Smooth muscle cell (in vitro differentiated cells): ENCODE measurements around the gene MKX. TPM values are rescaled to one million over a fixed set of nuclear protein-coding genes. Genes with fewer than 3 reads are reported as not detected.

ENCODE experiments used
- DNase-seq: peaks from one replicate; lab custom pipeline; 2025; ENCODE audit not compliant: unreplicated experiment; lab: John Stamatoyannopoulos, UW
- H2AFZ ChIP-seq: fragments of 200-600 bp; sonication (generic); 2 replicates; pipeline ENCODE4 v1.6.0; 2016; ENCODE audit warnings: antibody characterized with exemption, low read depth, mild to moderate bottlenecking
- H3F3A ChIP-seq: fragments of 200-600 bp; sonication (generic); 2 replicates; pipeline ENCODE4 v1.6.0; 2017; ENCODE audit warnings: antibody characterized with exemption, low read depth
- H3K27ac ChIP-seq: fragments of 200-600 bp; sonication (generic); 2 replicates; pipeline ENCODE4 v1.5.1; 2016; ENCODE audit warnings: low read depth, mild to moderate bottlenecking
- H3K27me3 ChIP-seq: fragments of 200-600 bp; sonication (generic); 2 replicates; pipeline ENCODE4 v1.6.1; 2016; ENCODE audit warnings: low read depth, mild to moderate bottlenecking
- H3K36me3 ChIP-seq: fragments of 200-600 bp; sonication (generic); 2 replicates; pipeline ENCODE4 v1.5.1; 2016; ENCODE audit warnings: low read depth
- H3K4me1 ChIP-seq: fragments of 200-600 bp; sonication (generic); 2 replicates; pipeline ENCODE4 v1.5.1; 2016; ENCODE audit warnings: low read depth
- H3K4me2 ChIP-seq: fragments of 200-600 bp; sonication (generic); 2 replicates; pipeline ENCODE4 v1.6.0; 2016; ENCODE audit warnings: mild to moderate bottlenecking
- H3K4me3 ChIP-seq: fragments of 200-600 bp; sonication (generic); 2 replicates; pipeline ENCODE4 v1.5.1; 2016; ENCODE audit warnings: mild to moderate bottlenecking
- H3K79me2 ChIP-seq: fragments of 200-600 bp; sonication (generic); 2 replicates; pipeline ENCODE4 v1.6.0; 2016; ENCODE audit warnings: low read depth, mild to moderate bottlenecking
- H3K9ac ChIP-seq: fragments of 200-600 bp; sonication (generic); 2 replicates; pipeline ENCODE4 v1.6.0; 2016; ENCODE audit warnings: low read depth
- H3K9me3 ChIP-seq: fragments of 200-600 bp; sonication (generic); replicated peaks from 2 replicates; pipeline ENCODE4 v1.5.1; 2016; ENCODE audit warnings: low read depth
- H4K20me1 ChIP-seq: fragments of 200-600 bp; sonication (generic); 2 replicates; pipeline ENCODE4 v1.6.0; 2016; ENCODE audit warnings: low read depth
- CTCF ChIP-seq: fragments of 200-600 bp; sonication (generic); IDR thresholded peaks from 2 replicates; pipeline ENCODE4 v1.5.1; 2017; ENCODE audit warnings: borderline replicate concordance, mild to moderate bottlenecking, antibody characterized with exemption; ENCODE audit not compliant: insufficient read depth, poor library complexity, severe bottlenecking
- WGBS: methylation state at CpG from one replicate; pipeline ENCODE4 v1.1.7; 2016; ENCODE audit warnings: low lambda C conversion rate; 5-methylcytosine and 5-hydroxymethylcytosine counted together
- polyA plus RNA-seq: library from polyadenylated mRNA; unstranded; fragments of >200 nt; fragmentation: Nextera tagmentation; extraction: Ambion mirVana; gene quantifications from 2 replicates; pipeline ENCODE4 v1.2.1, GENCODE V29; 2016
- total RNA-seq: library from RNA; depleted of rRNA; stranded (reverse); fragments of >200 nt; gene quantifications from 2 replicates; pipeline ENCODE4 v1.2.3, GENCODE V29; 2014

Gene MKX
- total and polyA plus RNA-seq, 2 experiments from 2014 or later: 0.04 TPM; not detected in 1

DNA sequence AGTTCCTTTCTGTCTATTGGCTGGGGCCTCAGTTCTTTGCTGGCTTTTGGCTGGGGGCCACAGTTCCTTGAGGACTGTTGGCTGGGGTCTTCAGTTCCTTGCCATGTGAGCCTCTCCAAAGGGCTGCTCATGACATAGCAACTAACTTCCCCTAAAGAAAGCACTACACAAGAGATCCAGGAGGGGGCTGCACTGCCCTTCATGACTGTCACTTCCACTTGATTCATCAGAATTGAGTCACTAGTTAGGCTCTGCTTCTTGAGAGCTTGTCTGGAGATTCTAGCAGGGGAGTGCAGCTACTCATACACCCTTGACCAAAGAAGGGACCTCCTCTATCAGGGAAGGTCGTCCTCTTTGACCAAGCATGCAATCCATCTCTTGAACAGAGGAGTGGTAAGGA is 38.0 kb upstream of the MKX start:
- Histone ChIP-seq H3K27me3 (no peaks in the 10 kb centered on the region), H3K4me3 (no peak overlapping the region), H3K27ac (no peak overlapping the region), H3K4me2 (no peak overlapping the region), H3F3A (no peaks in the 10 kb centered on the region), H2AFZ (no peak overlapping the region), H3K9me3 (no peaks in the 10 kb centered on the region), H3K4me1 (no peaks in the 10 kb centered on the region), H3K9ac (no peak overlapping the region), H4K20me1 (no peaks in the 10 kb centered on the region), H3K79me2 (no peaks in the 10 kb centered on the region), H3K36me3 (no peaks in the 10 kb centered on the region)
- 22% methylated on average over 1 of the region's 1 CpG for WGBS
- no peak for DNase-seq
- peak; percentile 57 for TF ChIP-seq CTCF

DNA sequence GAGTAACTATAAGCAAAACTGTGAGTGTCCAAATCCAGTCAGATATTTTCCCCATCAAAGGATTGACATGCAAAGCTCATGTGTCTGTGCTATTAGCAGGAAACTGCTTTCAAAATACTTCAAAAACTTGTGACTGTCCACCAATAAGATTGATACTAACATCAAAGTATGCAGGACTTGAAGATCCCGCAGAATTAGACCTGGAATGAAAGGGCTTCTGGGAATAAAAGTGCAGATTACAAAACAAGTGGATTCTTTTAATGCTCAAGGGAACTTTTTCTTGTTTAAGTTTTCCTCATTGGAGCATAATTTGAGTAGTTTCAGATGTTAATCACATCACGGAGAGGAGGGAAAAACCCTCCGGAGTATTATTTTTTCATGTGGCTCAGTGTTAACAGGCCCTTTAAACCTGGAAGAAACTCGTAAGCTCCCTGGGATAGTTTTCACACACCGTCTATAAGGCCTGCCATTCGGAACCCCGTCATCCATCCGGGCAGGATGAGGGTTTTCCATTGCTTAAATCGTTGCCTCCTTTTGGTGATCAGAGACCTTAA is 33.9 kb upstream of the MKX start:
- DNase-seq: no peak
- H3K36me3 ChIP-seq: no peaks in the 10 kb centered on the region
- WGBS: 88% methylated on average over 9 of the region's 9 CpGs
- no peak overlapping the region for H3K4me2 ChIP-seq
- peaks cover 3% of the 10 kb centered on the region for H3K4me1 ChIP-seq
- no peak overlapping the region for H3K4me3 ChIP-seq
- H3K27ac ChIP-seq: no peak overlapping the region
- no peaks in the 10 kb centered on the region for H3K79me2 ChIP-seq
- no peak overlapping the region for H3K9ac ChIP-seq
- no peaks in the 10 kb centered on the region for H4K20me1 ChIP-seq
- H3F3A ChIP-seq: no peaks in the 10 kb centered on the region
- H3K9me3 ChIP-seq: no peaks in the 10 kb centered on the region
- no peaks in the 10 kb centered on the region for H3K27me3 ChIP-seq
- TF ChIP-seq CTCF: no peak
- H2AFZ ChIP-seq: no peak overlapping the region

DNA sequence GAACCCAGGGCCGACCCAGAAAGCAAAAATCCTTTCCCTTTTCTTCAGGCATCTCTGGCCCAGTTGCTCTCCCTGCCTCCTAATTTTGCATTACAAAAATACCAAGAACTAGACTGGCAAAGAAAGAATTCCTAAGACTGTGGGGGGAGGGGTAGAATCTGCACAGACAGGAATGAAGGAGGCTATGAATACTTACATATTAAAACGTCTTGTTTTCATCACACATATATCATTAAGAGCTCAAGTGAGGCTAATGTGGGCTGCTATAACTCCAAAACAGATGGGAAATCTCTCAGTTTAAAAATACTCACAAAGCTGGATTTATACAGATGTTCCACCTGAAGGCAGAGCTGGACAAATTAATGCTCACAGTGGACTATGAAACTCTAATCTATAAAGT is 29.2 kb upstream of the MKX start:
- Histone ChIP-seq H3K4me2 (no peak overlapping the region), H3K79me2 (no peaks in the 10 kb centered on the region), H3K4me1 (peaks cover 10% of the 10 kb centered on the region), H2AFZ (no peak overlapping the region), H3K9me3 (no peaks in the 10 kb centered on the region), H3F3A (no peaks in the 10 kb centered on the region), H4K20me1 (no peaks in the 10 kb centered on the region), H3K36me3 (no peaks in the 10 kb centered on the region), H3K9ac (no peak overlapping the region), H3K27ac (no peak overlapping the region), H3K4me3 (no peak overlapping the region), H3K27me3 (peaks cover 2% of the 10 kb centered on the region)
- 54% methylated on average over 2 of the region's 2 CpGs for WGBS
- DNase-seq: no peak
- TF ChIP-seq CTCF: no peak

DNA sequence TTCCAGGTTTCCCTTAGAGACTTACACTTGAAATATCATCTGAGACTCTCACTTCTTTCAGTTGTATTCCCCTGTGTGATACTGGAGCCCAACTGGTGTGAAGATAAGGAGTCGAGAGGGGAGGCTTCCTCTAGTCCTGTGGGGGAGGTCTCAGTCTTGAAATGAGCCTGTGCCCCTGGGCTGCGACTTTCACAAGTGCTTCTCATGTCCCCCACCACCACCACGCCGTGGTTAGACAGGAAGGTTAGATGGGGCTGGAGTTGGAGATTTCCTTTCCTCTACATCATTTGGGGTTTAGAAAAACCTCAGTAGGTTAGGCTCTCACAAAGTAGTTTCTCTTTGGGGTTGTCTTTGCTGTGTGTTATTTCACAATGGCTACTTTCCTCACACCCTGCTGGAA is 25.6 kb upstream of the MKX start:
- Histone ChIP-seq H3K4me3 (no peak overlapping the region), H3K27me3 (peaks cover 2% of the 10 kb centered on the region), H3K4me2 (no peak overlapping the region), H3F3A (no peaks in the 10 kb centered on the region), H3K79me2 (no peaks in the 10 kb centered on the region), H3K27ac (no peak overlapping the region), H3K36me3 (no peaks in the 10 kb centered on the region), H4K20me1 (no peaks in the 10 kb centered on the region), H3K4me1 (peaks cover 10% of the 10 kb centered on the region), H2AFZ (no peak overlapping the region), H3K9ac (no peak overlapping the region), H3K9me3 (no peaks in the 10 kb centered on the region)
- no peak for TF ChIP-seq CTCF
- DNase-seq: no peak
- WGBS: 81% methylated on average over 4 of the region's 4 CpGs
